Transverse colon (tissue), 4 donors: ENCODE measurements around the gene KIF1A.

ENCODE experiments used
- CTCF ChIP-seq, 5 experiments: fragments of 200-600 bp in 3 of 5; fragments of 450-650 bp in 2 of 5; sonication (generic) in 3 of 5; IDR thresholded peaks; 1 replicate in 2 of 5; 2 replicates in 3 of 5; pipeline ENCODE4 v1.5.1; 2016 to 2017; ENCODE audit warnings: antibody characterized with exemption in 5 of 5, inconsistent platforms in 3 of 5, mild to moderate bottlenecking in 2 of 5, moderate library complexity in 1 of 5
- POLR2A ChIP-seq: fragments of 450-650 bp; IDR thresholded peaks from one replicate; pipeline ENCODE4 v1.6.1; 2016; ENCODE audit warnings: antibody characterized with exemption, mild to moderate bottlenecking, moderate library complexity
- POLR2AphosphoS5 ChIP-seq, 3 donors: sonication (generic); formaldehyde crosslinking; IDR thresholded peaks; one replicate each; pipeline ENCODE4 v1.6.1; 2016; ENCODE audit warnings: antibody characterized with exemption in 3 of 3

- TF ChIP-seq CTCF (IDR thresholded peaks at IDR 0.05) (no peak), POLR2A (no peak), POLR2AphosphoS5 (IDR thresholded peaks at IDR 0.05) (no peak)
These were observed 32.8 kb upstream of the KIF1A start for GRCh38 chr2:240852671-240853314.
